Adipocyte (in vitro differentiated cells): Measurements from ENCODE around the gene NIN.

Experiments
- DNase-seq: peaks from one replicate; pipeline ENCODE4 v3.0.0-alpha.2; 2015; ENCODE audit warnings: low read depth
- H3K27me3 ChIP-seq: replicated peaks from 2 replicates; pipeline ENCODE4 v1.7.0; 2013; ENCODE audit warnings: mild to moderate bottlenecking, low read length, moderate library complexity; ENCODE audit not compliant: control insufficient read depth, insufficient read depth
- H3K36me3 ChIP-seq: 2 replicates; pipeline ENCODE4 v1.7.0; 2013; ENCODE audit warnings: low read length, mild to moderate bottlenecking, moderate library complexity; ENCODE audit not compliant: control insufficient read depth, insufficient read depth, severe bottlenecking
- H3K4me1 ChIP-seq: 2 replicates; pipeline ENCODE4 v1.7.0; 2013; ENCODE audit warnings: mild to moderate bottlenecking, low read length, moderate library complexity; ENCODE audit not compliant: control insufficient read depth, insufficient read depth
- H3K4me3 ChIP-seq: 2 replicates; pipeline ENCODE4 v1.7.0; 2013; ENCODE audit warnings: mild to moderate bottlenecking, low read length, moderate library complexity
- H3K9ac ChIP-seq: 2 replicates; pipeline ENCODE4 v1.7.0; 2013; ENCODE audit warnings: mild to moderate bottlenecking, low read length, moderate library complexity
- H3K9me3 ChIP-seq: 2 replicates; pipeline ENCODE4 v1.7.0; 2013; ENCODE audit warnings: mild to moderate bottlenecking, low read length, moderate library complexity; ENCODE audit not compliant: control insufficient read depth

NIN gene

GRCh38 chr14:50770586-50770985 lies 60.4 kb downstream of the NIN start:
- Histone ChIP-seq H3K4me1 (peaks cover 34% of the 10 kb centered on the region), H3K36me3 (peaks cover 43% of the 10 kb centered on the region), H3K9me3 (no peaks in the 10 kb centered on the region), H3K4me3 (no peak overlapping the region), H3K9ac (no peak overlapping the region), H3K27me3 (no peaks in the 10 kb centered on the region)
- no peak for DNase-seq

- Histone ChIP-seq H3K4me3 (no peak overlapping the region), H3K9me3 (no peaks in the 10 kb centered on the region), H3K36me3 (peaks cover 43% of the 10 kb centered on the region), H3K27me3 (no peaks in the 10 kb centered on the region), H3K9ac (no peak overlapping the region), H3K4me1 (peaks cover 29% of the 10 kb centered on the region)
- no peak for DNase-seq
Observed at GRCh38 chr14:50769863-50770500, 61.0 kb downstream of the NIN start.

GRCh38 chr14:50768680-50769079 lies 62.3 kb downstream of the NIN start:
- no peak for DNase-seq
- Histone ChIP-seq H3K27me3 (no peaks in the 10 kb centered on the region), H3K36me3 (peaks cover 43% of the 10 kb centered on the region), H3K4me3 (no peak overlapping the region), H3K4me1 (peaks cover 29% of the 10 kb centered on the region), H3K9ac (no peak overlapping the region), H3K9me3 (no peaks in the 10 kb centered on the region)

GRCh38 chr14:50766338-50766886 lies 64.5 kb downstream of the NIN start:
- H3K4me3 ChIP-seq: no peak overlapping the region
- H3K27me3 ChIP-seq: no peaks in the 10 kb centered on the region
- peaks cover 36% of the 10 kb centered on the region for H3K4me1 ChIP-seq
- no peaks in the 10 kb centered on the region for H3K9me3 ChIP-seq
- no peak for DNase-seq
- no peak overlapping the region for H3K9ac ChIP-seq
- H3K36me3 ChIP-seq: peaks cover 49% of the 10 kb centered on the region

- H3K9ac ChIP-seq: peak overlapping the region; percentile 54
- H3K36me3 ChIP-seq: peaks cover 38% of the 10 kb centered on the region
- DNase-seq: peak; percentile 84
- H3K27me3 ChIP-seq: no peaks in the 10 kb centered on the region
- H3K4me3 ChIP-seq: peak overlapping the region; percentile 22
- no peaks in the 10 kb centered on the region for H3K9me3 ChIP-seq
- peaks cover 55% of the 10 kb centered on the region for H3K4me1 ChIP-seq
Observed at GRCh38 chr14:50763382-50764007, 67.5 kb downstream of the NIN start.

DNA sequence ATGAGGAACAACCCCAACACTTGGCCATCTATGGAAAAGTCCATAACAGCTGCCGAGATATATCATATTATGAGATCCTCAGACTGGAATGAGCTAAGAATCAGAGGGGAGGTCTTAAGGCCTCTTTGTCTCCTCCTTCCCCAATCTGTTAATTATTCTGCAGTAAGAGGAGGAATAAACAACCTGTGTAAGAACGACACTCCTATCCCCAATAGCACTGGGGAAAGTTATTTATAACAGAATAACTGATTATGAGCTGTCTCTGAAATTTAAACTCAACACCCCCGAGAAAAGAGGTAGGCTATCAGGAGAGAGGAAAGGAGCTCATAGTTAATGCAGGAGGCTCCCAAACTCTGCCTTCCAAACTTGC lies 68.0 kb downstream of the NIN start:
- Histone ChIP-seq H3K4me1 (peaks cover 58% of the 10 kb centered on the region), H3K4me3 (peak overlapping the region; percentile 22)

GRCh38 chr14:50762001-50762930 lies 68.7 kb downstream of the NIN start:
- Histone ChIP-seq H3K9ac (peak overlapping the region; percentile 54), H3K36me3 (peaks cover 42% of the 10 kb centered on the region), H3K27me3 (no peaks in the 10 kb centered on the region), H3K4me1 (peaks cover 62% of the 10 kb centered on the region), H3K4me3 (peak overlapping the region; percentile 22), H3K9me3 (no peaks in the 10 kb centered on the region)
- peak; percentile 54 for DNase-seq

More for the DNA sequence above, 68.0 kb downstream of the NIN start:
- H3K9me3 ChIP-seq: no peaks in the 10 kb centered on the region
- peaks cover 37% of the 10 kb centered on the region for H3K36me3 ChIP-seq
- peak overlapping the region; percentile 54 for H3K9ac ChIP-seq
- no peaks in the 10 kb centered on the region for H3K27me3 ChIP-seq
- DNase-seq: no peak

- Histone ChIP-seq H3K27me3 (no peaks in the 10 kb centered on the region), H3K9ac (no peak overlapping the region), H3K4me1 (peaks cover 53% of the 10 kb centered on the region), H3K36me3 (peaks cover 33% of the 10 kb centered on the region), H3K4me3 (no peak overlapping the region), H3K9me3 (no peaks in the 10 kb centered on the region)
- DNase-seq: no peak
Observed at GRCh38 chr14:50759800-50760543, 71.0 kb downstream of the NIN start.

GRCh38 chr14:50758945-50759344 lies 72.0 kb downstream of the NIN start:
- Histone ChIP-seq H3K9me3 (no peaks in the 10 kb centered on the region), H3K9ac (no peak overlapping the region), H3K4me1 (peaks cover 55% of the 10 kb centered on the region), H3K4me3 (peak overlapping the region; percentile 29), H3K27me3 (no peaks in the 10 kb centered on the region), H3K36me3 (peaks cover 36% of the 10 kb centered on the region)
- DNase-seq: no peak

DNA sequence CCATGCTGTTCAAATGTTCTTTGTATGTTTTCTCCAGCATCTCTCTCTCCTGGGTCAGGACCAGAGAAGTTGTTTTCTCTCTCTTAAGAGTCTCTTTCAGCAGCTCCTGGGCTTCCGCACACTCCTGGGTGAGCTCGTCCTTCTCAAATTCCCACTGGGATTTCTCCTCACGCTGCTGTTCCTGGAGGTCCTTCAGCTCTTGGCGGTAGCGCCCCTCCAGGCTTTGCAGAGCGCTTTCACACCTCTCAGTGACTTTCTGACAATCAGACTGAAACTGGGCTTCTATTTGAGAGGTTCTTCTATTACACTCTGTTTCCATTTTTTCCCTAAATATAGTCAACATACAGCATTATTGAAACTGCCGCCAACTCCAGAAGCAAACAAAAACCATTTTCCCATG lies 72.7 kb downstream of the NIN start:
- Histone ChIP-seq H3K4me3 (no peak overlapping the region), H3K36me3 (peaks cover 42% of the 10 kb centered on the region)
- DNase-seq: no peak

More for the DNA sequence above, 72.7 kb downstream of the NIN start:
- peaks cover 48% of the 10 kb centered on the region for H3K4me1 ChIP-seq
- no peaks in the 10 kb centered on the region for H3K27me3 ChIP-seq
- H3K9ac ChIP-seq: no peak overlapping the region
- no peaks in the 10 kb centered on the region for H3K9me3 ChIP-seq
